HepG2 (cell line): ENCODE results near the gene SPATA33. TPM values are rescaled to one million over a fixed set of nuclear protein-coding genes. Genes with fewer than 3 reads are reported as not detected.

ENCODE experiments used
- ARHGAP35 ChIP-seq: sonication (generic); formaldehyde crosslinking; IDR thresholded peaks from 2 replicates; pipeline ENCODE4 v1.9.0; 2022; ENCODE audit warnings: mild to moderate bottlenecking, inconsistent platforms, moderate library complexity, missing genetic modification reagents, borderline replicate concordance
- ASH2L ChIP-seq: fragments of 300-600, 200-600 bp; sonication (generic); IDR thresholded peaks from 2 replicates; pipeline ENCODE4 v1.7.0; 2017; ENCODE audit warnings: low read depth, mild to moderate bottlenecking, moderate library complexity, mixed read lengths, low read length; ENCODE audit not compliant: insufficient read length
- CC2D1A ChIP-seq: sonication (generic); formaldehyde crosslinking; IDR thresholded peaks from 2 replicates; pipeline ENCODE4 v1.8.1; 2023; ENCODE audit warnings: mild to moderate bottlenecking, missing genetic modification reagents
- HDAC2 ChIP-seq: sonication (generic); formaldehyde crosslinking; IDR thresholded peaks from 2 replicates; pipeline ENCODE4 v1.4.0; 2020; ENCODE audit warnings: missing genetic modification reagents
- HMG20A ChIP-seq: IDR thresholded peaks from 2 replicates; pipeline ENCODE4 v1.6.1; 2016; ENCODE audit warnings: borderline replicate concordance
- HNF4A ChIP-seq: sonication (generic); formaldehyde crosslinking; IDR thresholded peaks from 2 replicates; pipeline ENCODE4 v1.4.0; 2020; ENCODE audit warnings: missing genetic modification reagents
- MTA1 ChIP-seq: sonication (generic); formaldehyde crosslinking; IDR thresholded peaks from 2 replicates; pipeline ENCODE4 v1.4.0; 2020; ENCODE audit warnings: missing genetic modification reagents, mild to moderate bottlenecking, borderline replicate concordance
- NFAT5 ChIP-seq: sonication (generic); formaldehyde crosslinking; IDR thresholded peaks from 2 replicates; pipeline ENCODE4 v1.4.0; 2020; ENCODE audit warnings: missing genetic modification reagents
- PHF21A ChIP-seq: sonication (generic); formaldehyde crosslinking; IDR thresholded peaks from 2 replicates; pipeline ENCODE4 v1.5.0; 2020; ENCODE audit warnings: mild to moderate bottlenecking, missing genetic modification reagents
- RARA ChIP-seq: IDR thresholded peaks from 2 replicates; pipeline ENCODE4 v1.6.1; 2016; ENCODE audit warnings: missing genetic modification reagents, missing compliant biosample characterization
- RBAK ChIP-seq: sonication (generic); formaldehyde crosslinking; IDR thresholded peaks from 2 replicates; pipeline ENCODE4 v1.5.1; 2020; ENCODE audit warnings: mild to moderate bottlenecking, missing genetic modification reagents
- TBX2 ChIP-seq: sonication (generic); formaldehyde crosslinking; IDR thresholded peaks from 2 replicates; pipeline ENCODE4 v1.5.0; 2020; ENCODE audit warnings: missing genetic modification reagents, mild to moderate bottlenecking, borderline replicate concordance
- TMF1 ChIP-seq: sonication (generic); formaldehyde crosslinking; IDR thresholded peaks from 2 replicates; pipeline ENCODE4 v1.8.1; 2022; ENCODE audit warnings: low read depth, missing genetic modification reagents
- XRCC5 ChIP-seq: fragments of 200-400 bp; formaldehyde crosslinking; optimal IDR thresholded peaks from 2 replicates; pipeline ENCODE3; 2017; ENCODE audit warnings: mild to moderate bottlenecking, low read length
- ZNF20 ChIP-seq: sonication (generic); formaldehyde crosslinking; IDR thresholded peaks from 2 replicates; pipeline ENCODE4 v1.4.0; 2020; ENCODE audit warnings: mild to moderate bottlenecking, moderate library complexity, missing genetic modification reagents
- ZNF263 ChIP-seq: sonication (generic); formaldehyde crosslinking; IDR thresholded peaks from 2 replicates; pipeline ENCODE4 v1.4.0; 2020; ENCODE audit warnings: missing genetic modification reagents
- polyA plus RNA-seq, 8 experiments: library from polyadenylated mRNA; depleted of rRNA in 3 of 8; stranded (reverse) in 7 of 8; unstranded in 1 of 8; fragments of >200 nt; fragmentation: Illumina TruSeq in 4 of 8; extraction: Trizol in 4 of 8; gene quantifications; 2 replicates each; pipeline versions ENCODE4 v1.2.1 to v1.2.3, GENCODE V29; 2011 to 2016; ENCODE audit warnings: low read depth in 4 of 8, missing spikeins in 1 of 8, mixed read lengths in 1 of 8; ENCODE audit not compliant: insufficient read depth in 1 of 8
- total RNA-seq, 5 experiments: library from RNA; depleted of rRNA; stranded (reverse); fragments of >200 nt; fragmentation: Illumina TruSeq; extraction: Trizol; gene quantifications; 2 replicates each; pipeline ENCODE4 v1.2.3, GENCODE V29; 2016; ENCODE audit warnings: low read depth in 1 of 5
- TF ChIP-seq, protein P1 (sequence below): sonication (generic); formaldehyde crosslinking; IDR thresholded peaks from 2 replicates; pipeline ENCODE4 v1.4.0; 2020; ENCODE audit warnings: mild to moderate bottlenecking, missing genetic modification reagents
- TF ChIP-seq, protein P2 (sequence below): sonication (generic); formaldehyde crosslinking; IDR thresholded peaks from 2 replicates; pipeline ENCODE4 v1.4.0; 2020; ENCODE audit warnings: missing genetic modification reagents
- TF ChIP-seq, protein P3 (sequence below): sonication (generic); formaldehyde crosslinking; IDR thresholded peaks from 2 replicates; pipeline ENCODE4 v1.8.0; 2022; ENCODE audit warnings: mild to moderate bottlenecking, missing genetic modification reagents

The SPATA33 gene
- total and polyA plus RNA-seq, 2 of the 13 experiments (the other 11 are each of a cell fraction or from before 2014, with no cell fraction given) = 5.7 to 11.0 TPM

DNA sequence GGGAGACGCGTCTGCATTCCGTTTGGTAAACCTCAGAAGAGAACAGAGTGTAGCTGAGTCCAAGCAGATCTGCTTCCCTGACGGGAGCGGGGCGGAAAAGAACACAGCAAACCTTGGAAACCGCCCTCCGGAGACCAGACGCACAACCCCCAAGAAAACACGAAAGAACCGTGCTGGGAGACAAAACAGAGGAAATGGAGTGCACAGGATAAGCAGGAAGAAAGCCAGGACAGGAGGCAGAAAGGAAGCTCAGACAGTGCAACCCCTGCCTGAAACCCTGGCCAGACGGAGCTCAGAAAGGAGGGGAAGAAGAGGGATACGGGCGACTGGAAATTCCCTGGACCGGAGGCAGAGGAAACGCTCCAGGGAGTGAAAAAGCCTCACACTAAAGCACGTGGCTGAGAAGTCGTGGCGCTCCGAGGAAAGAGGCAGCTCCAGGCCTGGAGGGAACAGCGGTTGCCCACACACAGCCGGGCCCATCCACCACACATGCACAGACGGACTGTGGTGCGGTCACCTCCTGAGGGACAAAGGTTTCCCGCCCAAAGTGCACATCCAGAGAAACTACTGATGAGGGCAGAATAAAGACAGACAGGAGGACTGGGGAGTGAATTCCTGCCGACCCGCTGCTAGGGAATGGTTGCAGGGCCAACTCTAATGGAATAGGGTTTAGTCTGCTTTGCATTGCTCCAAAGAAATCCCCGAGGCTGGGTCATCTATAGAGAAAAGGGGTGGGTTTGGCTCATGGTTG lies 34.0 kb upstream of the SPATA33 start (continued):
- TF ChIP-seq NFAT5 (CRISPR knock-in tag) (peak; percentile 73; the same call in 1 of the 2 replicates), ASH2L (no peak), ARHGAP35 (no peak), MTA1 (no peak), TBX2 (CRISPR knock-in tag) (peak; percentile 41; the same call in 1 of the 2 replicates), CC2D1A (no peak), RBAK (CRISPR knock-in tag) (0 out of 2 replicates have a peak, but pooled peaks have one; percentile 24), ZNF263 (CRISPR knock-in tag) (peak; percentile 61), HDAC2 (CRISPR knock-in tag) (peak; percentile 53; the same call in 1 of the 2 replicates), TMF1 (CRISPR knock-in tag) (0 out of 2 replicates have a peak, but pooled peaks have one; percentile 30), XRCC5 (no peak), PHF21A (CRISPR knock-in tag) (peak; percentile 16; the same call in 1 of the 2 replicates), RARA (CRISPR knock-in tag) (0 out of 2 replicates have a peak, but pooled peaks have one; percentile 5), HMG20A (CRISPR knock-in tag) (no peak), HNF4A (CRISPR knock-in tag) (peak; percentile 78), ZNF20 (CRISPR knock-in tag) (no peak)
- TF ChIP-seq, protein P1, sequence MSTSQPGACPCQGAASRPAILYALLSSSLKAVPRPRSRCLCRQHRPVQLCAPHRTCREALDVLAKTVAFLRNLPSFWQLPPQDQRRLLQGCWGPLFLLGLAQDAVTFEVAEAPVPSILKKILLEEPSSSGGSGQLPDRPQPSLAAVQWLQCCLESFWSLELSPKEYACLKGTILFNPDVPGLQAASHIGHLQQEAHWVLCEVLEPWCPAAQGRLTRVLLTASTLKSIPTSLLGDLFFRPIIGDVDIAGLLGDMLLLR (CRISPR knock-in tag) = 0 out of 2 replicates have a peak, but pooled peaks have one; percentile 27
- TF ChIP-seq, protein P2, sequence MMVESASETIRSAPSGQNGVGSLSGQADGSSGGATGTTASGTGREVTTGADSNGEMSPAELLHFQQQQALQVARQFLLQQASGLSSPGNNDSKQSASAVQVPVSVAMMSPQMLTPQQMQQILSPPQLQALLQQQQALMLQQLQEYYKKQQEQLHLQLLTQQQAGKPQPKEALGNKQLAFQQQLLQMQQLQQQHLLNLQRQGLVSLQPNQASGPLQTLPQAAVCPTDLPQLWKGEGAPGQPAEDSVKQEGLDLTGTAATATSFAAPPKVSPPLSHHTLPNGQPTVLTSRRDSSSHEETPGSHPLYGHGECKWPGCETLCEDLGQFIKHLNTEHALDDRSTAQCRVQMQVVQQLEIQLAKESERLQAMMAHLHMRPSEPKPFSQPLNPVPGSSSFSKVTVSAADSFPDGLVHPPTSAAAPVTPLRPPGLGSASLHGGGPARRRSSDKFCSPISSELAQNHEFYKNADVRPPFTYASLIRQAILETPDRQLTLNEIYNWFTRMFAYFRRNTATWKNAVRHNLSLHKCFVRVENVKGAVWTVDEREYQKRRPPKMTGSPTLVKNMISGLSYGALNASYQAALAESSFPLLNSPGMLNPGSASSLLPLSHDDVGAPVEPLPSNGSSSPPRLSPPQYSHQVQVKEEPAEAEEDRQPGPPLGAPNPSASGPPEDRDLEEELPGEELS (CRISPR knock-in tag) = 0 out of 2 replicates have a peak, but pooled peaks have one; percentile 27
- TF ChIP-seq, protein P3, sequence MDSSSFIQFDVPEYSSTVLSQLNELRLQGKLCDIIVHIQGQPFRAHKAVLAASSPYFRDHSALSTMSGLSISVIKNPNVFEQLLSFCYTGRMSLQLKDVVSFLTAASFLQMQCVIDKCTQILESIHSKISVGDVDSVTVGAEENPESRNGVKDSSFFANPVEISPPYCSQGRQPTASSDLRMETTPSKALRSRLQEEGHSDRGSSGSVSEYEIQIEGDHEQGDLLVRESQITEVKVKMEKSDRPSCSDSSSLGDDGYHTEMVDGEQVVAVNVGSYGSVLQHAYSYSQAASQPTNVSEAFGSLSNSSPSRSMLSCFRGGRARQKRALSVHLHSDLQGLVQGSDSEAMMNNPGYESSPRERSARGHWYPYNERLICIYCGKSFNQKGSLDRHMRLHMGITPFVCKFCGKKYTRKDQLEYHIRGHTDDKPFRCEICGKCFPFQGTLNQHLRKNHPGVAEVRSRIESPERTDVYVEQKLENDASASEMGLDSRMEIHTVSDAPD (CRISPR knock-in tag) = peak; percentile 23; the same call in 1 of the 2 replicates
